ENCODE data around the gene MYOT.
A peak's percentile ranks its signal among the peaks of the same experiment; 100 is the strongest.

- TF ChIP-seq CEBPB (IDR thresholded peaks at IDR 0.05; ENCODE audit: low read depth, low read length) (no peak), MAFK (IDR thresholded peaks at IDR 0.05; ENCODE audit: low read depth, low read length) (peak; percentile 93), CTCF (conservative IDR thresholded peaks at IDR 0.05; ENCODE audit: low read depth, low read length) (no peak)
These were observed 895 bp upstream of the MYOT start for GRCh38 chr5:137866541-137867388.
